ENCODE results near the gene PMM2.
"Not testable (repeated sequence)": the region's sequence is repeated elsewhere in the genome, so short reads cannot be mapped to it uniquely, and the experiment has no call there.

Gene PMM2

DNA sequence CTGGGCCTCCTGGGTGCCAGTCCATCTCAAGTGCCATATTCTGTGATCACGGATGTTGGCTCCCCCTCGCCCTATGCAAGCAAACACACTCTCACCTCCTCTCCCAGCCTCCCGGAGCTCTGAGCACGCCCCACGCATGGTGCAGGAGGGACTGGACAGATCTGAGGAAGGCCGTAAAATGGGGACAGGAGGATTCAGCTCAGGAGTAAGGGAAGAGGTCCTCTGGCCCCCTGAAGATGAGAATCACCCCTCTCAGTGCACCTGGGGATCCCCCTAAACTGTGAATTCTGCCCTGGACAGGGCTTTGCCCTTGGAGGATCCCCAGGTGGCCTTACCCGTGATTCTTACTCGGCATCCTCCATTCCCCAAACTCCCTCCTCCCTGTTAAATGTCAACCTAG, 15.8 kb upstream of the PMM2 start:
- no peak for DNase-seq (ENCODE audit: insufficient read length, low spot score)
- no peak for FAIRE-seq
- TF ChIP-seq, protein P1, sequence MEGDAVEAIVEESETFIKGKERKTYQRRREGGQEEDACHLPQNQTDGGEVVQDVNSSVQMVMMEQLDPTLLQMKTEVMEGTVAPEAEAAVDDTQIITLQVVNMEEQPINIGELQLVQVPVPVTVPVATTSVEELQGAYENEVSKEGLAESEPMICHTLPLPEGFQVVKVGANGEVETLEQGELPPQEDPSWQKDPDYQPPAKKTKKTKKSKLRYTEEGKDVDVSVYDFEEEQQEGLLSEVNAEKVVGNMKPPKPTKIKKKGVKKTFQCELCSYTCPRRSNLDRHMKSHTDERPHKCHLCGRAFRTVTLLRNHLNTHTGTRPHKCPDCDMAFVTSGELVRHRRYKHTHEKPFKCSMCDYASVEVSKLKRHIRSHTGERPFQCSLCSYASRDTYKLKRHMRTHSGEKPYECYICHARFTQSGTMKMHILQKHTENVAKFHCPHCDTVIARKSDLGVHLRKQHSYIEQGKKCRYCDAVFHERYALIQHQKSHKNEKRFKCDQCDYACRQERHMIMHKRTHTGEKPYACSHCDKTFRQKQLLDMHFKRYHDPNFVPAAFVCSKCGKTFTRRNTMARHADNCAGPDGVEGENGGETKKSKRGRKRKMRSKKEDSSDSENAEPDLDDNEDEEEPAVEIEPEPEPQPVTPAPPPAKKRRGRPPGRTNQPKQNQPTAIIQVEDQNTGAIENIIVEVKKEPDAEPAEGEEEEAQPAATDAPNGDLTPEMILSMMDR (IDR thresholded peaks at IDR 0.05; ENCODE audit: insufficient read depth, missing control alignments), result no peak

DNA sequence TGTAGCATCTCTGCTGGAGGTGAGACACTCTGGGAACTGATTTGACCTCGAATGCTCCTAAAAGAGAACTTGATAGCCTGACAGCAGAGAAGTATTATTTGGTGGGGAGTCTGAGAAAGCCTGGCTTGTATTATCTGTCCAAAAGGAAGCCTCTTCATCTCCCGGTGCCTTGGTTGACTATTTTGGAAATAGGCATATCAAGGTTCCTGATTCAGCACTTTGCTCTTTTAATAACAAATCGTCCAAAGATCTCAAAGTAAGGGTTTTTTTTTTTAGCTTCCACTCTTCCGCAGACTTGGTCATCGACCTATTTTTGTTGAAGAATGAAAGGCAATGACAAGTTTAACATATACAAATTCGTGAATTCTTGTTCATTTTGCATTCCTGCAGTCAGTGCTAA, 15.0 kb upstream of the PMM2 start:
- TF ChIP-seq, protein P1 (IDR thresholded peaks at IDR 0.05; ENCODE audit: insufficient read depth, missing control alignments), result no peak
- DNase-seq (ENCODE audit: insufficient read length, low spot score), result no peak
- no peak for FAIRE-seq

DNA sequence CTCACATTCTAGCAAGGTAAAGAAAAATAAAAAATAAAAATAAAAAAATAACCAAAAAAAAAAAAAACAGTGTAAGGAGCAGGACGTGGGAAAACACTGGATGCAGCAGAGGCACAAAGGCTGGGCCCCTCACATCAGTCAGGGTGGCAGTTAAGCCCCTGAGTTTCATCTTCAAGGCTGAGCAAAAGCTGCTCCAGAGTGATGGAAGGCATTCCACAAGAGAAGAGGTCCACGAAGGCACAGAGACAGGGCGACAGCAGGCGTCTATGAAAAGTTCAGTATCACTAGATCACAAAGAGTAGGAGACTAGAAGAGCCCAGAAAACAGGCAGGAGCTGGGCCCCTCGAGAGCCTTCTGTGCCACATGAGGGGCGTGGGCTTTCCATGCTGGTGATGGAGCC, 12.2 kb upstream of the PMM2 start:
- FAIRE-seq (no peak), DNase-seq (ENCODE audit: insufficient read length, low spot score) (no peak)
- TF ChIP-seq, protein P1 (IDR thresholded peaks at IDR 0.05; ENCODE audit: insufficient read depth, missing control alignments), result no peak

DNA sequence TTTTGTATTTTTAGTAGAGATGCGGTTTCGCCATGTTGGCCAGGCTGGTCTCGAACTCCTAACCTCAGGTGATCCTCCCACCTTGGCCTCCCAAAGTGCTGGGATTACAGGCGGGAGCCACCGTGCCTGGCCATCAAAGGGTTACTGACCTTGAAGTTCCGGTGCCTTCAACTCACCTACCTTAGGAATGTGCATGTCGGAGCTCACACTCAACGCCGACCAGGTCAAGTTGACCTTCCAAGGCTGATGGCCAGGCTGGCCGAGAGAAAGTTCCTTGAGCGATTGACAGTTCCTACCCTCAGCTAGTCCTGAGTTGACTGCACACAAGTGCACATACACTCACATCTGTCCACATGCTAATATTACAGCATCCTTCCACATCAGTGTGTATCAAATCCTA, 11.3 kb upstream of the PMM2 start:
- DNase-seq (ENCODE audit: insufficient read length, low spot score); FAIRE-seq: not testable (repeated sequence)

DNA sequence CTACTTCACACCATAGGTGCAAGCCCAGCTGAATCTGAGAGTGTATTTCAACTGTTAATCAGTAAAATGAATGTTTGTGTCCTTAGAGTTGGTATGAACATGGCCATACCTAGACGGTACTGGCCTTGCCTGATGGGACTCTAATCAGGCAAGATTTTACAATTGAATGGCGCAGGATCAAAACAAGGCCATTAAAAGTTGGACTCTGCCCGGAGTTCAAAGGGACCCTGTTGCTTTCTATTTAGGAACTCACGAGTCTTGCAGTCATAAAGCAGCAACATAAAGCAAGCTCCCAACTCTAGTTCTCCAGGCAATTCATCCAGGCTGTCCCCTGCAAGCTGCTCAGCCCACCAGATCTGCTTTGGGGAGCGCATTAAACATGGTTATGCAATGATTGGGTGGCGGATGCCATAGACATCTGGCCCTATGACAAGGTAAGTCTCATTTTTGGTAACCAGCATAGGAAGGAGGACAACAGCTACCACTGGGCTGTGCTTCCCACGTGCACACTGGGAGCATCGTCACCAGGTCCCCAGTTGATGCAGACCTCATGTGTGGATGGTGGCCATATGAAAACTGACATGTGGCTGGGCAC, 9.0 kb upstream of the PMM2 start:
- TF ChIP-seq, protein P1 (IDR thresholded peaks at IDR 0.05; ENCODE audit: insufficient read depth, missing control alignments), result no peak
- FAIRE-seq (no peak), DNase-seq (ENCODE audit: insufficient read length, low spot score) (no peak)

DNA sequence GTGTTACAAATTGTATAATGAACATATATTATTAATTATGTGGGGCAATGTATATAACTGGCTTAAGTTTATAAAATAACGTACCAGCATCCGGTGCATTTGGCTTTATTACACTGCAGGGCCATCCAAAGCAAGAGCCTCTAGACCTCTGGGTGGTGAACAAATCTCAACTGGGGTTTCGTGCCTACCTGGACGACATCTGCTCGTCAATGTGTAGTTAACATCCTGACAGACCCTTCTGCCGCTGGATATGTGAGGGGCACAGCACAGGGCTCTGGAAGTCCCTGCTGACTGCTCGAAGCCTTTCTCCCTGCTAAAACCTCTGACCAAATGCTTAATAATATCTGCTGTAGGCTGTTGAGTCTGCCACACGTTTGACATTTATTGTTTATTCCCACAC, 2.5 kb upstream of the PMM2 start:
- FAIRE-seq (no peak), DNase-seq (ENCODE audit: insufficient read length, low spot score) (no peak)
- TF ChIP-seq, protein P1 (IDR thresholded peaks at IDR 0.05; ENCODE audit: insufficient read depth, missing control alignments), result no peak

DNA sequence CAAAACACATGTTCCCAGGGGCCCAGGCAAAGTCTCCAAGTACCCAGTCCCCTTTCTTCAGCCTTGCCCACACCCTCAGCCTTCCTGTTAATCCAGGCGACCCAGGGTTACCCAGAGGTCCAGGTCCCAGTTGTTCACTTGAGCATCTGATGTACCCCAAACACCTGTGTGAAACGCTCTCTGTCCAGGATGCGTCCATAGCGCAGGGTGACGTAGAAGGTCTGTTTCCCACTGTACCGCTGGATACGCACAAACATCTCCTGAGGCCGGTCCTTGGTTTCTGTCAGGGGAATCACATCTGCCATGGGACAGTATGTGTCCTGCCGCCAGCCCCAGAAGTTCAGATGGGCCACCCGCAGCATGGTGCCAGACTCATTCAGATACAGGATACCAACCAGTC, 1.8 kb upstream of the PMM2 start:
- no peak for DNase-seq (ENCODE audit: insufficient read length, low spot score)
- no peak for FAIRE-seq
- TF ChIP-seq, protein P1 (IDR thresholded peaks at IDR 0.05; ENCODE audit: insufficient read depth, missing control alignments), result no peak

Data from D721Med (cell line).